ENCODE results near the gene SORT1. TPM values are rescaled to one million over a fixed set of nuclear protein-coding genes. Genes with fewer than 3 reads are reported as not detected.

SORT1 gene
- total RNA-seq, 1 experiment from 2014 or later = 56.5 TPM

GRCh38 chr1:109392037-109392787, 5.5 kb downstream of the SORT1 start:
- CTCF ChIA-PET = no interaction called here
- no peaks in the 10 kb centered on the region for H3K9me3 ChIP-seq (ENCODE audit: low read depth, low read length, poor library complexity, severe bottlenecking)
- peaks cover 26% of the 10 kb centered on the region for H3K4me1 ChIP-seq (ENCODE audit: insufficient read depth, low read length, poor library complexity, severe bottlenecking)
- H3K27ac ChIP-seq (ENCODE audit: low read depth, low read length, poor library complexity, severe bottlenecking) = peak overlapping the region; percentile 43
- intact Hi-C loops (cut with micrococcal nuclease; ENCODE audit: unreplicated experiment) = no loop called here
- POLR2A ChIA-PET (ENCODE audit: low non-redundant PET) = no interaction called here
- DNase-seq (ENCODE audit: low spot score) = no peak
- no peak overlapping the region for H3K4me3 ChIP-seq (ENCODE audit: low read depth, low read length, poor library complexity, severe bottlenecking)
- H3K27me3 ChIP-seq (replicated peaks; ENCODE audit: insufficient read depth, low read depth, low read length, poor library complexity) = no peaks in the 10 kb centered on the region
- H3K36me3 ChIP-seq (ENCODE audit: insufficient read depth, low read length, poor library complexity, severe bottlenecking) = no peaks in the 10 kb centered on the region
- BruUV-seq (replicated peaks) = no TSS peak
- TF ChIP-seq, protein P1, sequence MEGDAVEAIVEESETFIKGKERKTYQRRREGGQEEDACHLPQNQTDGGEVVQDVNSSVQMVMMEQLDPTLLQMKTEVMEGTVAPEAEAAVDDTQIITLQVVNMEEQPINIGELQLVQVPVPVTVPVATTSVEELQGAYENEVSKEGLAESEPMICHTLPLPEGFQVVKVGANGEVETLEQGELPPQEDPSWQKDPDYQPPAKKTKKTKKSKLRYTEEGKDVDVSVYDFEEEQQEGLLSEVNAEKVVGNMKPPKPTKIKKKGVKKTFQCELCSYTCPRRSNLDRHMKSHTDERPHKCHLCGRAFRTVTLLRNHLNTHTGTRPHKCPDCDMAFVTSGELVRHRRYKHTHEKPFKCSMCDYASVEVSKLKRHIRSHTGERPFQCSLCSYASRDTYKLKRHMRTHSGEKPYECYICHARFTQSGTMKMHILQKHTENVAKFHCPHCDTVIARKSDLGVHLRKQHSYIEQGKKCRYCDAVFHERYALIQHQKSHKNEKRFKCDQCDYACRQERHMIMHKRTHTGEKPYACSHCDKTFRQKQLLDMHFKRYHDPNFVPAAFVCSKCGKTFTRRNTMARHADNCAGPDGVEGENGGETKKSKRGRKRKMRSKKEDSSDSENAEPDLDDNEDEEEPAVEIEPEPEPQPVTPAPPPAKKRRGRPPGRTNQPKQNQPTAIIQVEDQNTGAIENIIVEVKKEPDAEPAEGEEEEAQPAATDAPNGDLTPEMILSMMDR (conservative IDR thresholded peaks at IDR 0.05; ENCODE audit: low read depth, low read length) = no peak
- no peak for TF ChIP-seq EZH2 (IDR thresholded peaks at IDR 0.05; ENCODE audit: borderline replicate concordance, low read depth, low read length, poor library complexity, severe bottlenecking)

DNA sequence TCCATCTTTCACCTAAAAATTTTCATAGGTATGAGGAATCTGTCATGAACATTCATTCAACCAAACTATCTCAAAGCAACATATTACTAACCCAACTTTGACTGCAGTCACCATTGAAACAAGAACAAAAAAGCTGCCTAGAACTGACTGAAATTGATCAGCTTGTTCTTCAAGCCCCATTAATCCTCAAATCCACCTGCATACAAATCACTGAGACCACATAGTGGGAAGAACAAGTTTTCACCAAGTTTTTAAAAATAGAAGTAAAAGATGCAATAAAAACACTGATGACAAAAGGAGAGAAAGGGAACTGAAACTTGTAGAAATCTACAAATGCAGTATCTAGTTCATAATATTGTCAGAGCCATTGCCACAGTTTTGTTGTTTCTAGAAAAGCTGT, 6.1 kb downstream of the SORT1 start:
- intact Hi-C loops (cut with micrococcal nuclease; ENCODE audit: unreplicated experiment) = no loop called here
- no peaks in the 10 kb centered on the region for H3K9me3 ChIP-seq (ENCODE audit: low read depth, low read length, poor library complexity, severe bottlenecking)
- no peak overlapping the region for H3K4me3 ChIP-seq (ENCODE audit: low read depth, low read length, poor library complexity, severe bottlenecking)
- BruUV-seq (replicated peaks) = no TSS peak
- POLR2A ChIA-PET (ENCODE audit: low non-redundant PET) = no interaction called here
- no peaks in the 10 kb centered on the region for H3K36me3 ChIP-seq (ENCODE audit: insufficient read depth, low read length, poor library complexity, severe bottlenecking)
- peaks cover 22% of the 10 kb centered on the region for H3K4me1 ChIP-seq (ENCODE audit: insufficient read depth, low read length, poor library complexity, severe bottlenecking)
- no peak overlapping the region for H3K27ac ChIP-seq (ENCODE audit: low read depth, low read length, poor library complexity, severe bottlenecking)
- TF ChIP-seq EZH2 (IDR thresholded peaks at IDR 0.05; ENCODE audit: borderline replicate concordance, low read depth, low read length, poor library complexity, severe bottlenecking) = no peak
- TF ChIP-seq, protein P1 (conservative IDR thresholded peaks at IDR 0.05; ENCODE audit: low read depth, low read length) = no peak
- CTCF ChIA-PET = no interaction called here
- H3K27me3 ChIP-seq (replicated peaks; ENCODE audit: insufficient read depth, low read depth, low read length, poor library complexity) = no peaks in the 10 kb centered on the region
- DNase-seq (ENCODE audit: low spot score) = no peak

DNA sequence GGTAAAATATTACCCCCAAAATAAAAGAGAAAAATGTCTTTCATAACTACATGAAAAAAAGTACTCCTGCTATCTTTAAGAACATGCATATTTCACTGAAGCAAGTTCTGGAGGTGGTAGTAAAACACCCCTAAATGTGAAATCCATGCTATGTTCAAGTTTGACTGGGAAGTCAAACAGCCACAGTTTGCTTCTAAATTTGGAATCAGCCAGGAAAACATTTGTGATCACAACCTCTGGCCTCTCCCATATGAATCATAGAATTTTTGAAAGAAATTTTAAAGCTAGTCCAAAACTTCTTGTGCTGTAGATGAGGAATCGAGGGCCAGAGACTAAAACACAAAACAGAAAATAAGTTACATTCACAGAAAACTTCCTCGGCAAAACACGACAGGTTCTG, 6.6 kb downstream of the SORT1 start:
- CTCF ChIA-PET = no interaction called here
- Histone ChIP-seq H3K27me3 (replicated peaks; ENCODE audit: insufficient read depth, low read depth, low read length, poor library complexity) (no peaks in the 10 kb centered on the region), H3K4me3 (ENCODE audit: low read depth, low read length, poor library complexity, severe bottlenecking) (no peak overlapping the region), H3K27ac (ENCODE audit: low read depth, low read length, poor library complexity, severe bottlenecking) (no peak overlapping the region), H3K4me1 (ENCODE audit: insufficient read depth, low read length, poor library complexity, severe bottlenecking) (peaks cover 18% of the 10 kb centered on the region), H3K36me3 (ENCODE audit: insufficient read depth, low read length, poor library complexity, severe bottlenecking) (no peaks in the 10 kb centered on the region), H3K9me3 (ENCODE audit: low read depth, low read length, poor library complexity, severe bottlenecking) (no peaks in the 10 kb centered on the region)
- intact Hi-C loops (cut with micrococcal nuclease; ENCODE audit: unreplicated experiment) = no loop called here
- no peak for DNase-seq (ENCODE audit: low spot score)
- TF ChIP-seq EZH2 (IDR thresholded peaks at IDR 0.05; ENCODE audit: borderline replicate concordance, low read depth, low read length, poor library complexity, severe bottlenecking) = no peak
- TF ChIP-seq, protein P1 (conservative IDR thresholded peaks at IDR 0.05; ENCODE audit: low read depth, low read length) = no peak
- BruUV-seq (replicated peaks) = no TSS peak
- POLR2A ChIA-PET (ENCODE audit: low non-redundant PET) = no interaction called here

Data from A673 (cell line).